ENCODE data around the gene DLK2. TPM values are rescaled to one million over a fixed set of nuclear protein-coding genes. Genes with fewer than 3 reads are reported as not detected.
A peak's percentile ranks its signal among the peaks of the same experiment; 100 is the strongest.
"Not testable (repeated sequence)": the region's sequence is repeated elsewhere in the genome, so short reads cannot be mapped to it uniquely, and the experiment has no call there.

DLK2 gene
- total RNA-seq, result 0.37 TPM

GRCh38 chr6:43455531-43456428 lies at the start of gene DLK2:
Gene DLK2, minus strand, starts transcription at chr6:43455548. Its CDS starts 723 bp downstream, at chr6:43454825.
- DNase-seq (ENCODE audit: low spot score), result no peak

DNA sequence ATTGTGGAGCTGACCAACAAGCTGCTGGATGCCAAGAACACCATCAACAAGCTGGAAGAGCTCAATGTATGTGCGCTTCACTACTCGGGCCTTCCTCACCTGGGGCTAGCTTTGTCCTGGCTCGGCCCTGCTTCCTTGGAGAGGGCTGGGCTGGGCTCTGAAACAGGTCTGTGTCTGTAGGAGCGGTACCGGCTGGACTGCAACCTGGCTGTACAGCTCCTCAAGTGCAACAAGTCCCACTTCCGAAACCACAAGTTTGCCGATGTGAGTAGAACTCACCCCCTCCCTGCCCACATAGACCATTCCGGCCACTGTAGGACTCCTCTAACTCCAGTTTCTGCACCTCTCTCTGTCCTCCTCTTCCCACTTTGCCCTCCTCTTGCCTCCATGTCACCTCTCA lies 48.1 kb upstream of the DLK2 start:
- no peak for DNase-seq (ENCODE audit: low spot score)

- DNase-seq (ENCODE audit: low spot score), result no peak
Measured at GRCh38 chr6:43502666-43503065, 47.3 kb upstream of the DLK2 start.

- DNase-seq (ENCODE audit: low spot score), result no peak
Measured at GRCh38 chr6:43500921-43501320, 45.6 kb upstream of the DLK2 start.

GRCh38 chr6:43499028-43499815 lies 43.9 kb upstream of the DLK2 start:
- DNase-seq (ENCODE audit: low spot score), result no peak

DNA sequence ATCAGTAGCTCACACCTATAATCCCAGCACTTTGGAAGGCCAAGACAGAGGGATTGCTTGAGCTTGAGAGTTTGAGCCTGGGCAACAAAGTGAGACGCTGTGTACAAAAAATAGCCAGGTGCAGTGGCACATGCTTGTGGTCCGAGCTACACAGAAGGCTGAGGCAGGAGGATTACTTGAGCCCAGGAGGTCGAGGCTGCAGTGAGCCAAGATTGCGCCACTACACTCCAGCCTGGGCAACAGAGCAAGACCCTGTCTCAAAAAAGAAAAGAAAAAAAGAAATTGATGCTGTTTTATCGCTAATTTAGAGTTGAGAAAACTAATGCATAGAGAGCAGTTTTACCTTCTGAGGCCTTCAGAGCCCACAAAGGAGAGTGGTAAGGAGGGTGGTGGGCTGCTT lies 42.9 kb upstream of the DLK2 start:
- DNase-seq (ENCODE audit: low spot score), result not testable (repeated sequence)

DNA sequence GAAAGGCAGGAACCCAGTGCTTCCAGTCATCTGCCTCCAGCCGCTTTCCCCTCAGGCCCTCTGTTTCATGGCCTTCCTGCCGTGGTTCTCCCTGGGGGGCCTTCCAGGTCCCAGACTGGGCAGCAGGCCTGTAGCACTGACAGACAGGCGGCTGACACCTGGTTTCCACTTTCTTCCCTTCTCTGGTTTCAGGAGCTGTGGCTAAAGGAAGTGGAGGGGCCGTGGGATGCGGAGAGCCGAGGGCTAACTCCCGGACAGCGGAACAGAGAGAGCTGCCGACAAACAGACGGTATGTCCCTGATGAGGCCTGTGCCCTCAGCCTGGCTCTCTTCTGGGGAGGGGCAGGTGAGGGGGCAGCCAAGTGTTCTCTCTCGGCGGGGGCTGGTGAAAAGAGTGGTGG lies 42.3 kb upstream of the DLK2 start:
- no peak for DNase-seq (ENCODE audit: low spot score)

- DNase-seq (ENCODE audit: low spot score), result no peak
Measured at GRCh38 chr6:43497129-43497396, 41.7 kb upstream of the DLK2 start.

DNA sequence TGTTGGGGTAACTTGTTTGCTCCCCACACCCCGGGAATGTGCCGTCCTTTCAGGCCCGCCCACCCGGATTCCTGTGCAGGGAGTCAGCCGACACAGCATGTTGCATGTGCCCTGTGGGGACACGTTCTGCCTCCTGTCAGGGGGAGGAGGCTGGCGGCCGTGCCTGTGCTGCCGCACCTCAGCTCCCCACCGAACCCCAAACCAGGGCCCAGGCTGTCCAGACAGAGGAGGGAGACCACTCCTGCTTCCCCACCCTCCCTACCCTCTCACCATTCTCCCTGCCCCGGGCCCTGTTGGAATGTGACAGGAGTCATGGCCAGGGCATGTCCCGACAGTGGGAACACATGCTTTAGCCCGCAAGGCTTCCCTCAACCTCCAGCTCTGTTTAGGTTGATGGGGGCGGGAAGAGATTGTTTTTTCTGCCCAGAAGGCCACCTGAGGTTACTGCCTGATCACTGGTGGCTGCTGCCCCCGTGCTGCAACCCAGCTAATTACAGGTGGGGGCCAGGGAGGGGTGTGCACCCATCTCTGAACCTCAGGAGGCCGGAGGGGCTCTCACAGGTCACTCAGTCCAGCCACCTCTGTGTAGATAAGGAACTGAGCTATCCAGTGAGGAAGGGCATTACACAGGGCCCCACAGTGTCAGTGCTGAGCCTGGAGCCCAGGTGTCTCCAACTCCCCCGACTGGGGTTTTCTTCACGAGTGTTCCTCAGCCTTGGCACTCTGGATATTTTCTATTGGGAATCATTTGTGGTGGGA lies 41.2 kb upstream of the DLK2 start:
- DNase-seq (ENCODE audit: low spot score), result no peak

GRCh38 chr6:43495409-43495941 lies 40.1 kb upstream of the DLK2 start:
- DNase-seq (ENCODE audit: low spot score), result no peak

GRCh38 chr6:43494766-43495165 lies 39.4 kb upstream of the DLK2 start:
- no peak for DNase-seq (ENCODE audit: low spot score)

DNA sequence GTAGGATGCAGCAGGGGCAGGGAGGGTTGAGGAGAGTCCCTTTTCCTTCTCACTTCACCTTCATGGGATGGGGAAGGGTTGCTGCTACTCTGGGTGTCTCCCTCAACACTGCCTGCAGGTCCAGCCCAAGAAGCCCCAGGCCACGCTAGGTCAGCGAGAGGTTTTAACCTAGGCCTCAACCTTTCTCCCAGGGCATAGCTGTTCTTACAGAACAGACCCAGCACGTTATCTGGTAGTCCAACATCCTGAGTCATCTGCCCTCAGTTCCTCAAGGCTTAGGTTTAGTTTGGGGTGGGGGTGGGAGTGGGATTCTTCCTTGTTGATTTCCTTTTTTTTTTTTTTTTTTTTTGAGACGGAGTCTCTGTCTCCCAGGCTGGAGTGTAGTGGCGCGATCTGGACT lies 39.0 kb upstream of the DLK2 start:
- DNase-seq (ENCODE audit: low spot score), result no peak

DNA sequence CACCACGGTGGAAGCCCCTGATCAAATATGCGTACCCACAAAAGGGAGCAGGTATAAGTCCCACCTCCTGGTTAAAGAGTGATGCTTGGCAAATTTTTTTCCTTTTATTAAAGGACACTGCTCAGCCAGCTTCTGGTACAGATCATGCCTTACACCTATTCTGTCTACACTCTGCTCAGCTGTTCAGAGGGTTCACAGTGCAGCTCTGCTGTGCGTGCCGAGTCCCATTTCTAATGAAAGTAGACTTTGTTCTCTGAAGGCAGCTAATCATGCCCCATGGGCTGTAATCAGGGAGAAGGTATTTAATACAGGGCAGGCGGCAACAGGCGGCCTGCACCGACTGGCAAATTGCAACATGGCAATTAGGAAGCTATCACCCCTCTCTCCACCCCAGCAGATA lies 38.5 kb upstream of the DLK2 start:
- no peak for DNase-seq (ENCODE audit: low spot score)

DNA sequence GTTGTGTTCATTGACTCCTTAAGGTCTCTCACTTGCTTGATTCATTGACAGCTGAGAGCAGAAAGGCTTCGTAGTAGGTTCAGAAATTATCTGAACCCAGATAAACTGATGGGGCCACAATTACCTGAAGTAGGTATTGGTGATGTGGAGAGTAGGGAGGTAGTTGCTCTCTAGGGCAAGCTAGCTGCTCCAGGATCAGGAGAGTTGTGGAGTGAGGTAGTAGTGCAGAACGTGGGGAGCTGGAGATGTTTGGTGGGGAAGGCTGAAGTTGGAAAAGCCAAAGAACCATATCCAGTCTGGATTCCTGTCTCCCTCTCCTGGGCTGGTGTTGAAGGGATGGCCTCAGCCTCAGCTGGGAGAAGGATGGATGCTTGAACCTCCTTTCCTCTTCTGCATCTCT lies 37.9 kb upstream of the DLK2 start:
- no peak for DNase-seq (ENCODE audit: low spot score)

GRCh38 chr6:43492673-43493072 lies 37.3 kb upstream of the DLK2 start:
- no peak for DNase-seq (ENCODE audit: low spot score)

- peak; percentile 78 for DNase-seq (ENCODE audit: low spot score)
Measured at GRCh38 chr6:43491750-43492661, 36.7 kb upstream of the DLK2 start.

DNA sequence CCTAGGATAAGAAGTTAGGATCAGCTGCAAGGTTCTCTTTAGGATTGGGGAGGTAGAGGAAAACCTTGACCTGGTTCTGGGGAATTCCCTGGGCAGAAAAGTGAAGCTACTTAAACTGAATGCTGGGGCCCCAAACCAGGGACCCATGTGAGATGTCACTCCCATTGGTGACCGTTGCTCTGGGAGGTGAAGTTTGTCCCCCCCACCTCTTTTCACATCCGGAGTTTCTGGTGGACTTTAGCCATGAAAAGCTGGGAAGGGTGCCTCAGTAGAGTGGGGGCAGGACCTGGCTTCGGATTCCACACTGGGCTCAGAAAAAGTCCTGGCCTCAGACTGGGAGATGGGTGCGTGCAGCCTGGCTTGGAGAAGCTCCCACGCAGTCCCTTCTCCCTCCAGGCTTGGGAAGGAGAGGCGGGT lies 35.2 kb upstream of the DLK2 start:
- DNase-seq (ENCODE audit: low spot score), result no peak

GRCh38 chr6:43489277-43490072 lies 34.1 kb upstream of the DLK2 start:
- DNase-seq (ENCODE audit: low spot score), result no peak

DNA sequence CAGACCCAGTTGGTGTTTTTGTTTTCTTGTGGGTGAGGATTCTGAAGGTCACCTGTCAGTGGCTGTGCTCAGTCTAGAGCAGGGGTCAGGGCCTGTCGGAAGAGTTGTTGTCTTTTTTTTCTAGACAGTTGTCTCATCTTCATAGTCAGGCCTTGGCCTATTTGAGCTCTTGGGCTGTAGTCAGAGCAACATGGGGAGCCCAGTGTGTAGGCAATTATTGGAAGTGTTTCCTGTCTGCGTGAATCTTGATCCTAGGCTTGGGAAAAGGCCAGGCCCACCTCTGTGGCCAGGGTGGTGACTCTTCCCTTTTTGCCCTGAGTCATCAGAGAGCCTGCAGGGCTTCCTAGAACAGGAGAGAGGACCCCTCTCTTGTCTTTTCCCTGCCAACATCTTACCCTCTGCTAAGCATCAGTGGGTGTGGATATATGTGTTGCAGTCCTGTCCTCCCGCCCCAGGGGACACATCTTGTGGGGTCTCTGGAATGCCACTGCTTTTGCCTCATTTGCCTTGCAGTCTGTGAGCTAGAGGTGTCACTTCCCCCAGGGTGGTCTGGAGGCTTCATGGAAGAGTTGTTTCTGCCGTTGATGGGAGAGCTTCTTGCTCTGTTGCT lies 33.4 kb upstream of the DLK2 start:
- DNase-seq (ENCODE audit: low spot score), result no peak
